H9 (cell line): ENCODE data around the gene APOBEC3G. TPM values are rescaled to one million over a fixed set of nuclear protein-coding genes. Genes with fewer than 3 reads are reported as not detected.

Source experiments
- DNase-seq: peaks from one replicate; pipeline ENCODE4 v3.0.0-alpha.2; 2017
- H2AFZ ChIP-seq: one replicate; pipeline ENCODE4 v1.6.1; 2013; ENCODE audit warnings: mild to moderate bottlenecking, low read length, control low read depth, moderate library complexity
- H2AK5ac ChIP-seq: 2 replicates; pipeline ENCODE4 v1.6.1; 2013; ENCODE audit warnings: low read length, control low read depth, mixed read lengths; ENCODE audit not compliant: insufficient read length
- H2BK120ac ChIP-seq: one replicate; pipeline ENCODE4 v1.6.1; 2013; ENCODE audit warnings: low read depth, mild to moderate bottlenecking, low read length, control low read depth, inconsistent platforms; ENCODE audit not compliant: poor library complexity, severe bottlenecking
- H2BK12ac ChIP-seq: 2 replicates; pipeline ENCODE4 v1.6.1; 2013; ENCODE audit warnings: low read length, control low read depth, mixed read lengths, low read depth; ENCODE audit not compliant: insufficient read length
- H2BK15ac ChIP-seq: 2 replicates; pipeline ENCODE4 v1.6.1; 2013; ENCODE audit warnings: low read depth, low read length, control low read depth
- H2BK20ac ChIP-seq: one replicate; pipeline ENCODE4 v1.6.1; 2013; ENCODE audit warnings: low read depth, mild to moderate bottlenecking, low read length, control low read depth, inconsistent platforms; ENCODE audit not compliant: poor library complexity, severe bottlenecking
- H2BK5ac ChIP-seq: 2 replicates; pipeline ENCODE4 v1.6.1; 2013; ENCODE audit warnings: low read length, control low read depth, mixed read lengths; ENCODE audit not compliant: insufficient read length
- H3K14ac ChIP-seq: 2 replicates; pipeline ENCODE4 v1.6.1; 2013; ENCODE audit warnings: low read length, control low read depth; ENCODE audit not compliant: insufficient read depth
- H3K18ac ChIP-seq: 2 replicates; pipeline ENCODE4 v1.6.1; 2013; ENCODE audit warnings: low read depth, mild to moderate bottlenecking, mixed read lengths, low read length, control low read depth; ENCODE audit not compliant: insufficient read length
- H3K23ac ChIP-seq: 2 replicates; pipeline ENCODE4 v1.6.1; 2013; ENCODE audit warnings: low read length, control low read depth, mixed read lengths, low read depth; ENCODE audit not compliant: insufficient read length
- H3K23me2 ChIP-seq: 2 replicates; pipeline ENCODE4 v1.6.1; 2013; ENCODE audit warnings: low read depth, mild to moderate bottlenecking, mixed read lengths, low read length, control low read depth; ENCODE audit not compliant: insufficient read length, poor library complexity, severe bottlenecking
- H3K27ac ChIP-seq: 2 replicates; pipeline ENCODE4 v1.5.1; 2013; ENCODE audit warnings: low read length, control low read depth, mixed read lengths, low read depth; ENCODE audit not compliant: insufficient read length
- H3K27me3 ChIP-seq: 2 replicates; pipeline ENCODE4 v1.6.1; 2013; ENCODE audit warnings: low read length, control low read depth, inconsistent platforms; ENCODE audit not compliant: insufficient read depth
- H3K4ac ChIP-seq: 2 replicates; pipeline ENCODE4 v1.6.1; 2013; ENCODE audit warnings: low read depth, mild to moderate bottlenecking, control low read depth, inconsistent platforms, low read length, moderate library complexity
- H3K4me1 ChIP-seq: 2 replicates; pipeline ENCODE4 v1.6.1; 2013; ENCODE audit warnings: low read length, control low read depth, inconsistent platforms; ENCODE audit not compliant: insufficient read depth
- H3K4me2 ChIP-seq: 2 replicates; pipeline ENCODE4 v1.6.1; 2013; ENCODE audit warnings: low read length, control low read depth, mixed read lengths; ENCODE audit not compliant: insufficient read length, insufficient read depth
- H3K56ac ChIP-seq: 2 replicates; pipeline ENCODE4 v1.6.1; 2013; ENCODE audit warnings: low read depth, mild to moderate bottlenecking, mixed read lengths, low read length, control low read depth; ENCODE audit not compliant: insufficient read length
- H3K79me1 ChIP-seq: 2 replicates; pipeline ENCODE4 v1.6.1; 2013; ENCODE audit warnings: low read depth, mild to moderate bottlenecking, moderate library complexity, low read length, control low read depth, inconsistent platforms; ENCODE audit not compliant: insufficient read depth, poor library complexity, severe bottlenecking
- H3K79me2 ChIP-seq: 2 replicates; pipeline ENCODE4 v1.6.1; 2013; ENCODE audit warnings: low read length, control low read depth, inconsistent platforms; ENCODE audit not compliant: insufficient read depth
- H3K9ac ChIP-seq: 2 replicates; pipeline ENCODE4 v1.6.1; 2013; ENCODE audit warnings: low read length, control low read depth, mixed read lengths; ENCODE audit not compliant: insufficient read length; ENCODE audit errors: extremely low read depth
- H3K9me3 ChIP-seq: one replicate; pipeline ENCODE4 v1.6.1; 2013; ENCODE audit warnings: low read depth, low read length, inconsistent platforms; ENCODE audit not compliant: control insufficient read depth
- H3T11ph ChIP-seq: one replicate; pipeline ENCODE4 v1.6.1; 2013; ENCODE audit warnings: mild to moderate bottlenecking, low read length, control low read depth, inconsistent platforms
- H4K20me1 ChIP-seq: one replicate; pipeline ENCODE4 v1.6.1; 2013; ENCODE audit not compliant: control insufficient read depth, insufficient read length, insufficient read depth
- H4K5ac ChIP-seq: 2 replicates; pipeline ENCODE4 v1.6.1; 2013; ENCODE audit warnings: low read depth, mild to moderate bottlenecking, mixed read lengths, low read length, control low read depth; ENCODE audit not compliant: insufficient read length
- H4K8ac ChIP-seq: replicated peaks from 2 replicates; pipeline ENCODE4 v1.6.1; 2013; ENCODE audit warnings: low read length, control low read depth, mixed read lengths, low read depth; ENCODE audit not compliant: insufficient read length
- H4K91ac ChIP-seq: 2 replicates; pipeline ENCODE4 v1.6.1; 2013; ENCODE audit warnings: low read depth, mild to moderate bottlenecking, moderate library complexity, mixed read lengths, low read length, control low read depth; ENCODE audit not compliant: insufficient read length
- H3K27ac Mint-ChIP-seq, 3 experiments: 2 replicates in 2 of 3; 3 replicates in 1 of 3; pipeline ENCODE4 v1.8.0; 2020 to 2021; ENCODE audit warnings: mixed read lengths in 3 of 3, mild to moderate bottlenecking in 1 of 3, moderate library complexity in 1 of 3
- H3K27me3 Mint-ChIP-seq: 2 replicates; pipeline ENCODE4 v1.8.0; 2021; ENCODE audit warnings: low read depth, mild to moderate bottlenecking, moderate library complexity, mixed read lengths
- H3K36me3 Mint-ChIP-seq, 3 experiments: 2 replicates in 2 of 3; 3 replicates in 1 of 3; pipeline ENCODE4 v1.8.0; 2020 to 2021; ENCODE audit warnings: low read depth in 3 of 3, mixed read lengths in 3 of 3; ENCODE audit not compliant: insufficient read depth in 1 of 3
- H3K4me1 Mint-ChIP-seq, 2 experiments: 2 replicates each; pipeline ENCODE4 v1.8.0; 2020; ENCODE audit warnings: mixed read lengths in 2 of 2
- H3K4me3 Mint-ChIP-seq, 2 experiments: 2 replicates in 1 of 2; 3 replicates in 1 of 2; pipeline ENCODE4 v1.8.0; 2020 to 2021; ENCODE audit warnings: mild to moderate bottlenecking in 2 of 2, mixed read lengths in 2 of 2, moderate library complexity in 1 of 2
- H3K9me3 Mint-ChIP-seq, 2 experiments: 2 replicates in 1 of 2; 3 replicates in 1 of 2; pipeline ENCODE4 v1.8.0; 2020; ENCODE audit warnings: mild to moderate bottlenecking in 2 of 2, mixed read lengths in 2 of 2, moderate library complexity in 1 of 2
- WGBS: extraction: QIAGEN DNeasy Blood & Tissue Kit; methylation state at CpG from one replicate; pipeline ENCODE4 v1.1.7; 2013; ENCODE audit warnings: missing lambda C conversion rate, low lambda C conversion rate, mixed read lengths; ENCODE audit not compliant: insufficient read length; ENCODE audit errors: extremely low coverage; 5-methylcytosine and 5-hydroxymethylcytosine counted together
- total RNA-seq: library from RNA; stranded (reverse); gene quantifications from 2 replicates; pipeline ENCODE4 v1.2.1, GENCODE V29; 2021
- TF ChIP-seq, protein P1 (sequence below): fragments of 200-600 bp; sonication (generic); conservative IDR thresholded peaks from 3 replicates; pipeline ENCODE4 v1.8.0; 2021; ENCODE audit warnings: antibody characterized with exemption, mild to moderate bottlenecking

APOBEC3G gene
- total RNA-seq, 1 experiment from 2014 or later: 2.4 TPM

DNA sequence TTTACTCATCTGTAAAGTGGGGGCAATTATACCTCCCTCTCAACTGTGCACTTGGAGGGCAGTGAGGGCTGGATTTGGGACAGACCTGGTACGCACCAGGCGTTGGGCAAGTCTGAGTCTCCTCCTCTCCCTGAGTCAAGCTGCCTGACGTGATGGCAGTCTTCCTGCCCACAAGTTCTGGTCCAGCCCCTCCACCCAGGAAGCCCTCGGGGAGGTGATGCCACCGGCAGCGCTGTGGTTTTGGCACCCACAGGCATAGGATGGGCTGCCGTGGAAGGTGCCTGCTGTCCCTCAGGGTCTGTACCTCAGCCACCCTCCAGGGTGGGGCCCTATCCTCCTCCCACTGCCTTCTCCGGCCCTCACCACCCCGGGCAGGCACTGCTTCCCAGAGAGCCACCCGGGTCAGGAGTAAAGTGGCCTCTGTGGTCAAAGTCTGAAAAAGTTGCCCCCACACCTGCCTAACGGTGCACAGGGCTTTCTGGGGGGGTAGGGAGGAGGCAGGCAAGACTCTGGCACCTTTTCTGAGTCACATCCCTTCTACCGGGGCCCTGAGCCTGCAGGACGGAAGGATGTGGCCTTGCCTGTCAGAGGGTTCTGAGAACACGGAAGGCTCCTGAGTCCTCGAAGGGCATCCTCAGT, 13.5 kb downstream of the APOBEC3G start:
- H4K91ac ChIP-seq: no peak overlapping the region
- H4K5ac ChIP-seq: no peak overlapping the region
- Mint-ChIP-seq H3K9me3 (no peaks in the 10 kb centered on the region; a peak in 1 of 5 replicates), H3K4me1 (peaks cover 9 to 26% of the 10 kb centered on the region in 2 experiments), H3K27me3 (peaks cover 13% of the 10 kb centered on the region), H3K27ac (no peak overlapping the region), H3K36me3 (no peaks in the 10 kb centered on the region), H3K4me3 (no peak overlapping the region)
- no peak overlapping the region for H2BK12ac ChIP-seq
- no peaks in the 10 kb centered on the region for H3K27me3 ChIP-seq
- no peak overlapping the region for H2BK5ac ChIP-seq
- no peak overlapping the region for H3K27ac ChIP-seq
- no peaks in the 10 kb centered on the region for H3K9me3 ChIP-seq
- no peak overlapping the region for H2AFZ ChIP-seq
- H2BK20ac ChIP-seq: no peak overlapping the region
- no peak overlapping the region for H2AK5ac ChIP-seq
- no CpG with 5 or more reads among the region's 15 CpGs for WGBS
- no peak overlapping the region for H3K23ac ChIP-seq
- no peak overlapping the region for H3K9ac ChIP-seq
- H3K14ac ChIP-seq: no peak overlapping the region; the same call in 1 of the 2 replicates
- H3K4me2 ChIP-seq: no peak overlapping the region
- H3K4me1 ChIP-seq: peaks cover 4% of the 10 kb centered on the region; the same call in 1 of the 2 replicates
- DNase-seq: no peak
- H3K4ac ChIP-seq: no peak overlapping the region
- H4K8ac ChIP-seq: no peak overlapping the region
- TF ChIP-seq, protein P1, sequence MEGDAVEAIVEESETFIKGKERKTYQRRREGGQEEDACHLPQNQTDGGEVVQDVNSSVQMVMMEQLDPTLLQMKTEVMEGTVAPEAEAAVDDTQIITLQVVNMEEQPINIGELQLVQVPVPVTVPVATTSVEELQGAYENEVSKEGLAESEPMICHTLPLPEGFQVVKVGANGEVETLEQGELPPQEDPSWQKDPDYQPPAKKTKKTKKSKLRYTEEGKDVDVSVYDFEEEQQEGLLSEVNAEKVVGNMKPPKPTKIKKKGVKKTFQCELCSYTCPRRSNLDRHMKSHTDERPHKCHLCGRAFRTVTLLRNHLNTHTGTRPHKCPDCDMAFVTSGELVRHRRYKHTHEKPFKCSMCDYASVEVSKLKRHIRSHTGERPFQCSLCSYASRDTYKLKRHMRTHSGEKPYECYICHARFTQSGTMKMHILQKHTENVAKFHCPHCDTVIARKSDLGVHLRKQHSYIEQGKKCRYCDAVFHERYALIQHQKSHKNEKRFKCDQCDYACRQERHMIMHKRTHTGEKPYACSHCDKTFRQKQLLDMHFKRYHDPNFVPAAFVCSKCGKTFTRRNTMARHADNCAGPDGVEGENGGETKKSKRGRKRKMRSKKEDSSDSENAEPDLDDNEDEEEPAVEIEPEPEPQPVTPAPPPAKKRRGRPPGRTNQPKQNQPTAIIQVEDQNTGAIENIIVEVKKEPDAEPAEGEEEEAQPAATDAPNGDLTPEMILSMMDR: no peak
- H3K79me1 ChIP-seq: no peaks in the 10 kb centered on the region
- H2BK120ac ChIP-seq: no peak overlapping the region
- no peak overlapping the region for H3T11ph ChIP-seq
- H3K79me2 ChIP-seq: 0 out of 2 replicates have a peak, but pooled peaks cover 2% of the 10 kb centered on the region
- H4K20me1 ChIP-seq: peaks cover 2% of the 10 kb centered on the region
- H2BK15ac ChIP-seq: no peak overlapping the region
- no peak overlapping the region for H3K18ac ChIP-seq
- no peaks in the 10 kb centered on the region for H3K23me2 ChIP-seq
- H3K56ac ChIP-seq: no peak overlapping the region
